Uterus (tissue), 4 donors: ENCODE results near the gene PRM2. TPM values are rescaled to one million over a fixed set of nuclear protein-coding genes. Genes with fewer than 3 reads are reported as not detected.
"Not testable (repeated sequence)": the region's sequence is repeated elsewhere in the genome, so short reads cannot be mapped to it uniquely, and the experiment has no call there.

ENCODE experiments used
- DNase-seq, 2 donors: peaks; one replicate each; pipeline ENCODE4 v3.0.0-alpha.2; 2019 to 2020
- H3K27ac ChIP-seq, 2 donors: fragments of 200-600 bp; sonication (generic); 1 replicate in 1 of 2; 2 replicates in 1 of 2; pipeline ENCODE4 v1.5.1; 2016 to 2018
- H3K27me3 ChIP-seq, 2 donors: fragments of 200-600 bp; sonication (generic); one replicate each; pipeline ENCODE4 v1.5.1; 2018 to 2019; ENCODE audit warnings: control low read depth in 1 of 2
- H3K36me3 ChIP-seq, 2 donors: fragments of 200-600 bp; sonication (generic); one replicate each; pipeline ENCODE4 v1.5.1; 2019; ENCODE audit warnings: control low read depth in 1 of 2
- H3K4me1 ChIP-seq, 2 donors: fragments of 200-600 bp; sonication (generic); one replicate each; pipeline ENCODE4 v1.5.1; 2018 to 2019; ENCODE audit warnings: control low read depth in 1 of 2
- H3K4me3 ChIP-seq, 2 donors: fragments of 200-600 bp; sonication (generic); 1 replicate in 1 of 2; 2 replicates in 1 of 2; pipeline ENCODE4 v1.5.1; 2018 to 2019; ENCODE audit warnings: mild to moderate bottlenecking in 1 of 2
- H3K9me3 ChIP-seq, 2 donors: fragments of 200-600 bp; sonication (generic); one replicate each; pipeline ENCODE4 v1.5.1; 2019; ENCODE audit warnings: control low read depth in 1 of 2
- POLR2A ChIP-seq, 2 donors: fragments of 450-650 bp; IDR thresholded peaks; one replicate each; pipeline ENCODE4 v1.6.1; 2016; ENCODE audit warnings: antibody characterized with exemption in 2 of 2, mild to moderate bottlenecking in 1 of 2, moderate library complexity in 1 of 2
- intact Hi-C: fragments of 100-400 bp; cut with DNase I; formaldehyde crosslinking; loops from one replicate; pipeline ENCODE4 v1.15.1; 2023; ENCODE audit warnings: low total_unique reads
- total RNA-seq, 4 donors: library from RNA; depleted of rRNA in 3 of 4; stranded (reverse); fragments of >200 nt in 3 of 4; gene quantifications; one replicate each; pipeline versions ENCODE4 v1.1.0 to v1.2.4, GENCODE V29; 2014 to 2023
- TF ChIP-seq, protein P1 (sequence below), 4 experiments: fragments of 200-600 bp in 2 of 4; fragments of 450-650 bp in 2 of 4; sonication (generic) in 2 of 4; IDR thresholded peaks; one replicate each; pipeline ENCODE4 v1.5.1; 2016 to 2019; ENCODE audit warnings: antibody characterized with exemption in 4 of 4, mild to moderate bottlenecking in 2 of 4, moderate library complexity in 1 of 4
- donor health status: DM: yes; HTN: yes; CAD: no.

Gene PRM2
- total RNA-seq, 4 donors from 2014 or later, result not detected

DNA sequence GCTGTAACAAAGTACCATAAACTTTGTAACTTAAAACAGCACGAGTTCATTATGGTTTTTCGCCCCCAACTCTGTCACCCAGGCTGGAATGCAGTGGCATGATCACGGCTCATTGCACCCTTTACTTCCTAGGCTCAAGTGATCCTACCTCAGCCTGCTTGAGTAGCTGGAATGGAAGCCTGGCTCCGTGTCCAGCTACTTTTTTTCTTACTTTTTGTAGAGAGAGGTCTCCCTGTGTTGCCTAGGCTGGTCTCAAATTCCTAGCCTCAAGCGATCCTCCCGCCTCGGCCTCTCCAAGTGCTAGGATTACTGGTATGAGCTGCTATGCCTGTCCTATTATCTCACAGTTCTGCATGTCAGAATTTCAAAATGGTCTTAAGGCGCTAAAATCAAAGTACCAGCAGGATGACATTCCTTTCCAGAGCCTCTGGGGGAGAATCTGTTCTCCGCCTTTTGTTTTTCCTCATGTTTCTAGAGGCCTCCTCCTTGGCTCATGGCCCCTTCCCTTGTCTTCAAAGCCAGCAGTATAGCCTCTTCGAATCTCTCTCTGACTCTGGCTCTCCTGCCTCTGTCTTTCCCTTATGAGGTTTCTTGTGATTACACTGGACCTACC is 14.9 kb upstream of the PRM2 start:
- no peak overlapping the region for H3K4me3 ChIP-seq
- H3K27me3 ChIP-seq, result no peaks in the 10 kb centered on the region
- H3K4me1 ChIP-seq, result no peaks in the 10 kb centered on the region
- no peaks in the 10 kb centered on the region for H3K36me3 ChIP-seq
- DNase-seq, result no peak
- intact Hi-C loops, result no loop called here
- H3K9me3 ChIP-seq, result no peaks in the 10 kb centered on the region
- TF ChIP-seq, protein P1, sequence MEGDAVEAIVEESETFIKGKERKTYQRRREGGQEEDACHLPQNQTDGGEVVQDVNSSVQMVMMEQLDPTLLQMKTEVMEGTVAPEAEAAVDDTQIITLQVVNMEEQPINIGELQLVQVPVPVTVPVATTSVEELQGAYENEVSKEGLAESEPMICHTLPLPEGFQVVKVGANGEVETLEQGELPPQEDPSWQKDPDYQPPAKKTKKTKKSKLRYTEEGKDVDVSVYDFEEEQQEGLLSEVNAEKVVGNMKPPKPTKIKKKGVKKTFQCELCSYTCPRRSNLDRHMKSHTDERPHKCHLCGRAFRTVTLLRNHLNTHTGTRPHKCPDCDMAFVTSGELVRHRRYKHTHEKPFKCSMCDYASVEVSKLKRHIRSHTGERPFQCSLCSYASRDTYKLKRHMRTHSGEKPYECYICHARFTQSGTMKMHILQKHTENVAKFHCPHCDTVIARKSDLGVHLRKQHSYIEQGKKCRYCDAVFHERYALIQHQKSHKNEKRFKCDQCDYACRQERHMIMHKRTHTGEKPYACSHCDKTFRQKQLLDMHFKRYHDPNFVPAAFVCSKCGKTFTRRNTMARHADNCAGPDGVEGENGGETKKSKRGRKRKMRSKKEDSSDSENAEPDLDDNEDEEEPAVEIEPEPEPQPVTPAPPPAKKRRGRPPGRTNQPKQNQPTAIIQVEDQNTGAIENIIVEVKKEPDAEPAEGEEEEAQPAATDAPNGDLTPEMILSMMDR (IDR thresholded peaks at IDR 0.05), result no peak
- TF ChIP-seq POLR2A (IDR thresholded peaks at IDR 0.05), result no peak
- H3K27ac ChIP-seq, result no peak overlapping the region

GRCh38 chr16:11290102-11290893 is 14.0 kb upstream of the PRM2 start:
- no peaks in the 10 kb centered on the region for H3K27me3 ChIP-seq
- intact Hi-C loops, result no loop called here

DNA sequence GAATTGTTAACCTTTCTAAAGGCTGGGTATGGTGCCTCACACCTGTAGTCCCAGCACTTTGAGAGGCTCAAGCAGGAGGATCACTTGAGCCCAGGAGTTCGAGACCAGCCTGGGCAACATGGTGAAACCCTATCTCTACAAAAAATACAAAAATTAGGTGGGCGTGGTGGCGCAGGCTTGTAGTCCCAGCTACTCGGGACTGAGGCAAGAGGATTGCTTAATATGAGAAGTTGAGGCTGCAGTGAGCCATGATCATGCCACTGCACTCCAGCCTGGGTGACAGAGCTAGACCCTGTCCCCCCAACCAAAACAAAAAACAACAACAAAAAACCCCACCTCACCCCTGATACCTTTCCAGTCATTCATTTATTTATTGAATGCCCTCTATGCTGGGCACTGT is 13.4 kb upstream of the PRM2 start:
- intact Hi-C loops, H3K4me3 ChIP-seq, H3K9me3 ChIP-seq, H3K4me1 ChIP-seq, DNase-seq, H3K27me3 ChIP-seq, H3K36me3 ChIP-seq, H3K27ac ChIP-seq: not testable (repeated sequence)

More at GRCh38 chr16:11290102-11290893, 14.0 kb upstream of the PRM2 start:
- no peaks in the 10 kb centered on the region for H3K9me3 ChIP-seq
- no peaks in the 10 kb centered on the region for H3K36me3 ChIP-seq
- no peak overlapping the region for H3K27ac ChIP-seq
- H3K4me3 ChIP-seq, result no peak overlapping the region
- DNase-seq, result no peak
- no peaks in the 10 kb centered on the region for H3K4me1 ChIP-seq
- TF ChIP-seq POLR2A (IDR thresholded peaks at IDR 0.05), result no peak
- TF ChIP-seq, protein P1 (IDR thresholded peaks at IDR 0.05), result no peak

GRCh38 chr16:11289202-11289601 is 12.9 kb upstream of the PRM2 start:
- DNase-seq, result no peak
- Histone ChIP-seq H3K27me3 (no peaks in the 10 kb centered on the region), H3K9me3 (no peaks in the 10 kb centered on the region), H3K4me1 (no peaks in the 10 kb centered on the region), H3K36me3 (no peaks in the 10 kb centered on the region), H3K27ac (no peak overlapping the region), H3K4me3 (no peak overlapping the region)
- TF ChIP-seq, protein P1 (IDR thresholded peaks at IDR 0.05), result no peak
- no peak for TF ChIP-seq POLR2A (IDR thresholded peaks at IDR 0.05)
- intact Hi-C loops, result no loop called here

- Histone ChIP-seq H3K27ac (no peak overlapping the region), H3K9me3 (no peaks in the 10 kb centered on the region), H3K27me3 (no peaks in the 10 kb centered on the region), H3K36me3 (no peaks in the 10 kb centered on the region), H3K4me3 (no peak overlapping the region), H3K4me1 (no peaks in the 10 kb centered on the region)
- no peak for DNase-seq
- no peak for TF ChIP-seq POLR2A (IDR thresholded peaks at IDR 0.05)
- TF ChIP-seq, protein P1 (IDR thresholded peaks at IDR 0.05), result no peak
- intact Hi-C loops, result no loop called here
Observed at GRCh38 chr16:11285842-11286241, 9.6 kb upstream of the PRM2 start.
